Hematopoietic multipotent progenitor cell treated with erythropoietin and hydrocortisone succinate and interleukin-3 and kit ligand, for 6 days (in vitro differentiated cells): ENCODE results near the gene RARS1.

Source experiments
- DNase-seq: peaks from one replicate; pipeline ENCODE4 v3.0.0-alpha.2; 2015

RARS1 gene

DNA sequence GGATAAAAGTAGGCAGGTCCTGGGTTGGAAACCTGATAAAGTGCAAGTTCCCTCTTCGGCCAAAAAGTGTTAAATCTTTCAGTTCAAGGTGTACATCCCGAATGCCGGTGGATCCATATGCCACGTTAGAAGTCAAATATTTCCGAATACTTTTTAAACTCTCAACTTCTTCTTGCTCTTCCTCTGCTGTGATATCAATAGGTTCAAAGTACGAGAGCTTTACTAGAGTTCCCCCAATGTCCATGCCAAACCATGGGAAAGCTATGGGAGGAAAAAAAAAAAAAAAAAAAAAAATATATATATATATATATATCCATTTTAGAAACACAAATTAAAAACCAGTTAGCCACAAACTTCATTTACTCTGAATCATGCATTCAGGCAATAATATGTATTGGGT is 82.5 kb downstream of the RARS1 start:
- DNase-seq: no peak
